K562 (cell line): ENCODE results near the gene APOC4. TPM values are rescaled to one million over a fixed set of nuclear protein-coding genes. Genes with fewer than 3 reads are reported as not detected.

Experiments used
- ARNT ChIP-seq, 2 experiments: fragments of 450-650 bp; IDR thresholded peaks; 2 replicates each; pipeline ENCODE4 v1.6.1; 2016; ENCODE audit warnings: mild to moderate bottlenecking in 1 of 2
- BCOR ChIP-seq: fragments of 450-650 bp; IDR thresholded peaks from 2 replicates; pipeline ENCODE4 v1.6.1; 2016
- BMI1 ChIP-seq: fragments of 150-350 bp; IDR thresholded peaks from 2 replicates; pipeline ENCODE4 v1.6.1; 2014; ENCODE audit warnings: low read length
- DACH1 ChIP-seq: fragments of 450-650 bp; IDR thresholded peaks from 2 replicates; pipeline ENCODE4 v1.6.1; 2018; ENCODE audit not compliant: partially characterized antibody
- ELF4 ChIP-seq: fragments of 450-650 bp; formaldehyde crosslinking; IDR thresholded peaks from 2 replicates; pipeline ENCODE4 v1.4.0; 2022; ENCODE audit warnings: missing genetic modification characterization
- IRF1 ChIP-seq: sonication (generic); formaldehyde crosslinking; IDR thresholded peaks from 2 replicates; pipeline ENCODE4 v1.8.0; 2022; ENCODE audit warnings: missing genetic modification reagents, mild to moderate bottlenecking, borderline replicate concordance
- MITF ChIP-seq: IDR thresholded peaks from 2 replicates; pipeline ENCODE4 v1.6.1; 2014; ENCODE audit warnings: antibody characterized with exemption
- PHF20 ChIP-seq: fragments of 450-650 bp; IDR thresholded peaks from 2 replicates; pipeline ENCODE4 v1.6.1; 2018; ENCODE audit not compliant: partially characterized antibody
- PHTF2 ChIP-seq: fragments of 250-450 bp; sonication (Bioruptor Pico); IDR thresholded peaks from 2 replicates; pipeline ENCODE4 v1.5.0; 2021; ENCODE audit warnings: mild to moderate bottlenecking
- RCOR1 ChIP-seq, 2 experiments: IDR thresholded peaks; 2 replicates each; pipeline ENCODE4 v1.6.1; 2012; ENCODE audit warnings: low read depth in 2 of 2, low read length in 2 of 2, borderline replicate concordance in 1 of 2, improper control_type of control experiment in 1 of 2
- RNF2 ChIP-seq: sonication (generic); IDR thresholded peaks from 2 replicates; pipeline ENCODE4 v1.6.1; 2016
- SLC30A9 ChIP-seq: fragments of 250-450 bp; sonication (Bioruptor Pico); IDR thresholded peaks from 2 replicates; pipeline ENCODE4 v1.8.0; 2022; ENCODE audit warnings: mild to moderate bottlenecking, moderate library complexity
- TAF1 ChIP-seq: IDR thresholded peaks from 2 replicates; pipeline ENCODE4 v1.6.1; 2011; ENCODE audit warnings: mild to moderate bottlenecking, low read length, moderate library complexity; ENCODE audit not compliant: insufficient read depth, control insufficient read depth, severe bottlenecking; ENCODE audit errors: extremely low read depth
- TOE1 ChIP-seq, 2 experiments: fragments of 450-650 bp in 1 of 2; sonication (generic) in 1 of 2; formaldehyde crosslinking in 1 of 2; IDR thresholded peaks; 2 replicates each; pipeline versions ENCODE4 v1.7.1 to v1.8.0; 2016 to 2022; ENCODE audit warnings: borderline replicate concordance in 2 of 2, mild to moderate bottlenecking in 2 of 2, antibody characterized with exemption in 1 of 2, inconsistent platforms in 1 of 2, low read depth in 1 of 2, missing genetic modification reagents in 1 of 2, moderate library complexity in 1 of 2
- ZHX1 ChIP-seq: fragments of 150-350 bp; conservative IDR thresholded peaks from 2 replicates; pipeline ENCODE4 v1.6.1; 2014; ENCODE audit warnings: low read length
- ZKSCAN8 ChIP-seq: fragments of 200-800 bp; sonication (Bioruptor generic); IDR thresholded peaks from 2 replicates; pipeline ENCODE4 v1.6.1; 2016; ENCODE audit warnings: missing genetic modification characterization, missing compliant biosample characterization
- ZNF134 ChIP-seq: fragments of 250-450 bp; sonication (Bioruptor Pico); conservative IDR thresholded peaks from 2 replicates; pipeline ENCODE4 v1.4.0; 2020
- ZNF431 ChIP-seq: sonication (generic); formaldehyde crosslinking; IDR thresholded peaks from 2 replicates; pipeline ENCODE4 v1.8.0; 2022; ENCODE audit warnings: mild to moderate bottlenecking, missing genetic modification reagents
- ZNF561 ChIP-seq: fragments of 450-650 bp; formaldehyde crosslinking; conservative IDR thresholded peaks from 2 replicates; pipeline ENCODE4 v1.4.0; 2020; ENCODE audit warnings: mild to moderate bottlenecking, moderate library complexity
- ZNF589 ChIP-seq: fragments of 200-800 bp; sonication (Bioruptor generic); IDR thresholded peaks from 2 replicates; pipeline ENCODE4 v1.6.1; 2016; ENCODE audit warnings: low read depth, missing genetic modification characterization, missing compliant biosample characterization
- ZNF696 ChIP-seq: fragments of 250-450 bp; sonication (Bioruptor Pico); conservative IDR thresholded peaks from 2 replicates; pipeline ENCODE4 v1.4.0; 2020; ENCODE audit warnings: mild to moderate bottlenecking, moderate library complexity
- polyA plus RNA-seq, 8 experiments: library from polyadenylated mRNA; depleted of rRNA in 4 of 8; stranded (reverse) in 5 of 8; unstranded in 3 of 8; fragments of >200 nt; fragmentation: Nextera tagmentation in 2 of 8; fragmentation: Illumina TruSeq in 1 of 8; extraction: Ambion mirVana in 2 of 8; extraction: Trizol in 1 of 8; gene quantifications; 2 replicates each; pipeline versions ENCODE4 v1.2.1 to v1.2.3, GENCODE V29; 2011 to 2014; ENCODE audit warnings: inconsistent platforms in 1 of 8, missing spikeins in 1 of 8
- total RNA-seq, 7 experiments: library from RNA; depleted of rRNA in 6 of 7; stranded (reverse); fragments of >200 nt in 6 of 7; fragmentation: Illumina TruSeq in 2 of 7; extraction: Trizol in 2 of 7; gene quantifications; 2 replicates each; pipeline versions ENCODE4 v1.2.1 to v1.2.3, GENCODE V29; 2011 to 2021; ENCODE audit warnings: low replicate concordance in 1 of 7
- TF ChIP-seq, protein P1 (sequence below), 2 experiments: fragments of 450-650 bp; conservative IDR thresholded peaks; 2 replicates each; pipeline ENCODE4 v1.6.1; 2017; ENCODE audit warnings: mild to moderate bottlenecking in 2 of 2, moderate library complexity in 2 of 2

The APOC4 gene
- total and polyA plus RNA-seq, 9 of the 15 experiments (the other 6 are each of a cell fraction or from before 2014, with no cell fraction given), result 0.46 TPM; not detected in 8

DNA sequence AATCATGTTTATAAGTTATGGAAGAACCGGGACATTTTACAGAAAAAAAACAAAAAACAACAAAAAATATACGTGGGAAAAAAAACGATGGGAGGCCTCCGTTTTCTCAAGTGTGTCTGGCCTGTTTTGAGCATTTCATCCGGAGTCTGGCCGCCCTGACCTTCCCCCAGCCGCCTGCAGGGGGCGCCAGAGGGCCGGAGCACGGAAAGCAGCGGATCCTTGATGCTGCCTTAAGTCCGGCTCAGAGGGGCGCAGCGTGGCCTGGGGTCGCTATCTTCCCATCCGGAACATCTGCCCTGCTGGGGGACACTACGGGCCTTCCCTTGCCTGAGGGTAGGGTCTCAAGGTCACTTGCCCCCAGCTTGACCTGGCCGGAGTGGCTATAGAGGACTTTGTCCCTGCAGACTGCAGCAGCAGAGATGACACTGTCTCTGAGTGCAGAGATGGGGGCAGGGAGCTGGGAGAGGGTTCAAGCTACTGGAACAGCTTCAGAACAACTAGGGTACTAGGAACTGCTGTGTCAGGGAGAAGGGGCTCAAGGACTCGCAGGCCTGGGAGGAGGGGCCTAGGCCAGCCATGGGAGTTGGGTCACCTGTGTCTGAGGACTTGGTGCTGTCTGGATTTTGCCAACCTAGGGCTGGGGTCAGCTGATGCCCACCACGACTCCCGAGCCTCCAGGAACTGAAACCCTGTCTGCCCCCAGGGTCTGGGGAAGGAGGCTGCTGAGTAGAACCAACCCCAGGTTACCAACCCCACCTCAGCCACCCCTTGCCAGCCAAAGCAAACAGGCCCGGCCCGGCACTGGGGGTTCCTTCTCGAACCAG, 38.2 kb upstream of the APOC4 start (continued):
- TF ChIP-seq ZNF589 (CRISPR knock-in tag), result no peak
- no peak for TF ChIP-seq ZKSCAN8 (CRISPR knock-in tag)
- no peak for TF ChIP-seq SLC30A9 (CRISPR knock-in tag)
- TF ChIP-seq IRF1 (CRISPR knock-in tag), result no peak
- TF ChIP-seq ZHX1, result no peak
- TF ChIP-seq DACH1, result no peak
- TF ChIP-seq TOE1 (IDR thresholded peaks at IDR 0.05; ENCODE audit: borderline replicate concordance), result 0 out of 2 replicates have a peak, but pooled peaks have one; percentile 17
- TF ChIP-seq TOE1 (CRISPR knock-in tag; IDR thresholded peaks at IDR 0.05; ENCODE audit: borderline replicate concordance, low read depth), result no peak
- no peak for TF ChIP-seq BMI1
- TF ChIP-seq ELF4 (CRISPR knock-in tag), result no peak
- TF ChIP-seq ARNT (IDR thresholded peaks at IDR 0.05), result no peak
- TF ChIP-seq ZNF561 (CRISPR knock-in tag), result no peak
- 0 out of 4 replicates have a peak, but pooled peaks of 1 of the 2 experiments have one; percentile 19 for TF ChIP-seq RCOR1 (IDR thresholded peaks at IDR 0.05; ENCODE audit: borderline replicate concordance in 1 of 2, low read depth in 2 of 2, low read length in 2 of 2)
- TF ChIP-seq RNF2, result no peak
- no peak for TF ChIP-seq PHF20
- no peak for TF ChIP-seq TAF1
- TF ChIP-seq MITF, result no peak
- TF ChIP-seq ZNF134 (CRISPR knock-in tag), result no peak
- TF ChIP-seq PHTF2, result no peak
- TF ChIP-seq, protein P1, sequence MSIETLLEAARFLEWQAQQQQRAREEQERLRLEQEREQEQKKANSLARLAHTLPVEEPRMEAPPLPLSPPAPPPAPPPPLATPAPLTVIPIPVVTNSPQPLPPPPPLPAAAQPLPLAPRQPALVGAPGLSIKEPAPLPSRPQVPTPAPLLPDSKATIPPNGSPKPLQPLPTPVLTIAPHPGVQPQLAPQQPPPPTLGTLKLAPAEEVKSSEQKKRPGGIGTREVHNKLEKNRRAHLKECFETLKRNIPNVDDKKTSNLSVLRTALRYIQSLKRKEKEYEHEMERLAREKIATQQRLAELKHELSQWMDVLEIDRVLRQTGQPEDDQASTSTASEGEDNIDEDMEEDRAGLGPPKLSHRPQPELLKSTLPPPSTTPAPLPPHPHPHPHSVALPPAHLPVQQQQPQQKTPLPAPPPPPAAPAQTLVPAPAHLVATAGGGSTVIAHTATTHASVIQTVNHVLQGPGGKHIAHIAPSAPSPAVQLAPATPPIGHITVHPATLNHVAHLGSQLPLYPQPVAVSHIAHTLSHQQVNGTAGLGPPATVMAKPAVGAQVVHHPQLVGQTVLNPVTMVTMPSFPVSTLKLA (conservative IDR thresholded peaks at IDR 0.05), result 0 out of 4 replicates have a peak, but pooled peaks of 1 of the 2 experiments have one; percentile 18
- TF ChIP-seq BCOR, result 0 out of 2 replicates have a peak, but pooled peaks have one; percentile 9
- no peak for TF ChIP-seq ZNF696 (CRISPR knock-in tag)
- TF ChIP-seq ZNF431 (CRISPR knock-in tag), result no peak
